ENCODE measurements around the gene GPC5.
"Not testable (repeated sequence)": the region's sequence is repeated elsewhere in the genome, so short reads cannot be mapped to it uniquely, and the experiment has no call there.

Gene GPC5

GRCh38 chr13:92833071-92833470 is 1434.7 kb downstream of the GPC5 start:
- no peak for DNase-seq (ENCODE audit: low read depth in 2 of 2)

GRCh38 chr13:92836171-92836570 is 1437.8 kb downstream of the GPC5 start:
- DNase-seq (ENCODE audit: low read depth in 2 of 2), result no peak

GRCh38 chr13:92838786-92839185 is 1440.4 kb downstream of the GPC5 start:
- DNase-seq (ENCODE audit: low read depth in 2 of 2), result no peak

- DNase-seq (ENCODE audit: low read depth in 2 of 2), result no peak
Measured at GRCh38 chr13:92842145-92842544, 1443.7 kb downstream of the GPC5 start.

- DNase-seq (ENCODE audit: low read depth in 2 of 2), result no peak
Measured at GRCh38 chr13:92843549-92843948, 1445.1 kb downstream of the GPC5 start.

- DNase-seq (ENCODE audit: low read depth in 2 of 2), result no peak
Measured at GRCh38 chr13:92849381-92849780, 1451.0 kb downstream of the GPC5 start.

GRCh38 chr13:92864584-92865284 is 1466.3 kb downstream of the GPC5 start:
- DNase-seq (ENCODE audit: low read depth in 2 of 2), result no peak

GRCh38 chr13:92873029-92873428 is 1474.6 kb downstream of the GPC5 start:
- no peak for DNase-seq (ENCODE audit: low read depth in 2 of 2)

GRCh38 chr13:92886535-92887077 is 1488.2 kb downstream of the GPC5 start:
- DNase-seq (ENCODE audit: low read depth in 2 of 2), result no peak

GRCh38 chr13:92894447-92894846 is 1496.0 kb downstream of the GPC5 start:
- no peak for DNase-seq (ENCODE audit: low read depth in 2 of 2)

GRCh38 chr13:92896842-92897241 is 1498.4 kb downstream of the GPC5 start:
- DNase-seq (ENCODE audit: low read depth in 2 of 2), result no peak

- not testable (repeated sequence) for DNase-seq (ENCODE audit: low read depth in 2 of 2)
Measured at GRCh38 chr13:92898946-92899345, 1500.5 kb downstream of the GPC5 start.

GRCh38 chr13:92900446-92900845 is 1502.0 kb downstream of the GPC5 start:
- DNase-seq (ENCODE audit: low read depth in 2 of 2), result no peak

- no peak for DNase-seq (ENCODE audit: low read depth in 2 of 2)
Measured at GRCh38 chr13:92901739-92902138, 1503.3 kb downstream of the GPC5 start.

GRCh38 chr13:92912629-92913028 is 1514.2 kb downstream of the GPC5 start:
- no peak for DNase-seq (ENCODE audit: low read depth in 2 of 2)

- DNase-seq (ENCODE audit: low read depth in 2 of 2), result no peak
Measured at GRCh38 chr13:92913840-92914239, 1515.4 kb downstream of the GPC5 start.
